GM19240 (cell line): ENCODE measurements around the gene FAM229B.

Experiments used
- DNase-seq: peaks from one replicate; pipeline ENCODE4 v3.0.0; 2011; ENCODE audit warnings: low spot score; ENCODE audit not compliant: insufficient read length

FAM229B gene

GRCh38 chr6:112141707-112142106 is 54.3 kb downstream of the FAM229B start:
- no peak for DNase-seq

GRCh38 chr6:112144145-112144926 is 56.9 kb downstream of the FAM229B start:
- DNase-seq = no peak

GRCh38 chr6:112145080-112145573 is 57.7 kb downstream of the FAM229B start:
- DNase-seq = no peak

GRCh38 chr6:112148103-112148502 is 60.7 kb downstream of the FAM229B start:
- DNase-seq = no peak

GRCh38 chr6:112149236-112149635 is 61.8 kb downstream of the FAM229B start:
- no peak for DNase-seq

GRCh38 chr6:112149719-112150263 is 62.4 kb downstream of the FAM229B start:
- DNase-seq = no peak

- DNase-seq = no peak
Observed at GRCh38 chr6:112150363-112150762, 63.0 kb downstream of the FAM229B start.
